GM21786 (cell line): ENCODE measurements around the gene IPO7.
A peak's percentile ranks its signal among the peaks of the same experiment; 100 is the strongest.
"Not testable (repeated sequence)": the region's sequence is repeated elsewhere in the genome, so short reads cannot be mapped to it uniquely, and the experiment has no call there.

Source experiments
- ATAC-seq: cut with Tn5 transposase; IDR thresholded peaks from one replicate; pipeline ENCODE4 v1.9.1; 2021; ENCODE audit not compliant: unreplicated experiment

The IPO7 gene

DNA sequence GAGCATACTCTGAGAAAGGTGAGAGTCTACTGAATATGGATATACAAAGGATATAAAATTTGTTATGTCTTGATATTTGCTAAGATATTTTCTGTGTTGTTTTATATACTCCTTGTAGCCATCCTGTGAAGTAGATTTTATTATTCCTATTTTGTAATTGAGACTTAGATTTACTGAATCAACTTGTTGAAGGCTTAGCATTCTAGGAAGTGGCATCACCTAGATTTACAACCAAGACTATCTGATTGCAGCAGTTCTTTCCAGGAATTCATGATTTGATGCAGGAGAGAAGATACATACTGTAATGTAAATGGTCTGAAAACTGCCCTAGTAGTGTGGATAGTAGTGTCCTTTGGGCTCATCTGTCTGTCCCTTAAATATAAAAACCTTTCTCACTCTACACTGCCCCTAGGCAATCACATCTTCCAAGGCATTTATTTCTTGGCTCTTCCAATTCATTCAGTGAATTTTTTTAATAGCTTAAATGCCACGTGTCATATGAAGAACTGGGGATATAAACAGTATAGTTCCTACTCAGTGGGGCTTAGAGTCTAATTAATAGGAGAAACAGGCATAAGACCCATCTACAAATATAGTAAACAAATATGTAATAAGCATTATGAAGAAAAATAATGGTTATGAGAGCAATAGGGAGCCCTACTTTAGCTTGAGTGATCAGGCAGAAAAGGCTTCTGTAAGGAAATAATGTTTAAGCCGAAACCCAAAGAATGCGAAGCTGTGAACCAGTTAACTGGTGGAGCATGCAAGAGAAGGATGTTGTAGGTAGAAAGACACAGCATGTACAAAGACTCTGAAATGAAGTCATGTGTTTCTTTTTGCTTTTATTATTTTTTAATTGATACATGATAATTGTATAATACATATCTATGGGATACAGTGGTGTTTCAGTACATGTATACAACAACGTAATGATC lies 13.6 kb downstream of the IPO7 start:
- ATAC-seq = no peak

DNA sequence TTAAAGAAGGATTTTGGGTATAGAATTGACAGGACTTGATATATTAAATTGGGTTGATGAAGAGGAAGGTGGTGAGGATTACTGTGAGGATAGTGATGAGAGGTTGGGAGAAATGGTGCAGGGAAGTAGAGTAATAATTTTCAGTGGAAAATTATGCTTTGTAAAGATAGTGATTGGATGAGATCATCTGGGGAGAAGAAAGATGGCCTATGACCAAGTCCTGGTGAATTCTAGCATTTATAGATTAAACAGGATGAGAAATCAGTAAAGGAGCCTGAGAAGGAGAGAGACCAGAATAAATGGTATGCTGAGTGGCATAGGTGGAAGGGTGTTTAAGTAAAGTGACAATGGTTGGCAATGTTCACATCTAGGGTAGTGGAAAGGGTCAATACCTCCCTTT lies 15.0 kb downstream of the IPO7 start:
- ATAC-seq = no peak

DNA sequence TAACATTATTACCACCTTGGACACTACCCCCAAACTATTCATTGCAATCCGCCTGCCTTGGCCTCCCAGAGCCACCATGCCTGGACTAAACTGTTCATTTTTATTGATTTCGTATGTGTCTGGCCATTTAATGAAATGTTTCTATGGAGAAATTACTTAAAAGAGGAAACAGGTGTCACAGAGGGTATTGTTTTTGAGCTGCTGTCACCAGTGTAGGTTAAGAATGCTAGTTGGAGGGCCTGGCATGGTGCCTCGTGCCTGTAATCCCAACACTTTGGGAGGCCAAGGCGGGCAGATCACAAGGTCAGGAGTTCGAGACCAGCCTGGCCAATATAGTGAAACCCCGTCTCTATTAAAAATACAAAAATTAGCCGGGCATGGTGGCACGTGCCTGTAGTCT lies 17.4 kb downstream of the IPO7 start:
- not testable (repeated sequence) for ATAC-seq

DNA sequence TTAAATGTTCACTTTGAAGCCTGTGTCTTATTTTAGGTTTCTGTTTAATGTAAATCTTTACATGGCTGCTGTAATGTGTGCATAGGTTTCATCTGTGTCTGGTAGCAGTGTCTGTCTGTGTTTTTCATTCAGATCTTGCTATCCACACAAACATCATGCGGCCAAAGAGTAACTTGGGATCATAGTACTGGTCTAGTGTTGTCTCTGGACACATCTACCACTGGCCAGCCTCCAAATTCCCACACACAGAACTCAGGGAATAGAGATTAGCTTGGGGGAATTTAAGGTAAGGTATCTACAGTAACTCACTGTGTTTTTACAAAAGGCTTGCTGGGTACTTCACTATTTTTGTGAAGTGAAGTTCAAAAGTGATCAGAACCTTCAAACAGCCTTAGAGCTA lies 44.3 kb downstream of the IPO7 start:
- ATAC-seq = no peak

DNA sequence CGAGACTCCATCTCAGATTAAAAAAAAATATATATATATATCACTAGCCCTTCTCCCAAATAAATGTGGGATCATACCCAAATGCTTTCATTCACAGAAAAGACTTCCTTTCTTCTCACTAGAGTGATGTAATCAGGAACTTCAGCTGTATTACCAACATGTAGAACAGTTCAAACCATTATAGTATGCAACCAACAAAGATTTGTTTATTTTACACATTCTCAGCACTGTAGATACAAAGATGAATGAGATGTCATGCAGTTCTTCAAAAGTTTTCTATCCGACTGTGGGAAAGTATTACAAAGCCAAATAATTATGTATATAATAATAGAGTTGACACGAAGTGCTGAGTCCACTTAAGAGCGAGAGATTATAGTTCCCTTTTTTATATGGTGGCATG lies 54.2 kb downstream of the IPO7 start:
- no peak for ATAC-seq

DNA sequence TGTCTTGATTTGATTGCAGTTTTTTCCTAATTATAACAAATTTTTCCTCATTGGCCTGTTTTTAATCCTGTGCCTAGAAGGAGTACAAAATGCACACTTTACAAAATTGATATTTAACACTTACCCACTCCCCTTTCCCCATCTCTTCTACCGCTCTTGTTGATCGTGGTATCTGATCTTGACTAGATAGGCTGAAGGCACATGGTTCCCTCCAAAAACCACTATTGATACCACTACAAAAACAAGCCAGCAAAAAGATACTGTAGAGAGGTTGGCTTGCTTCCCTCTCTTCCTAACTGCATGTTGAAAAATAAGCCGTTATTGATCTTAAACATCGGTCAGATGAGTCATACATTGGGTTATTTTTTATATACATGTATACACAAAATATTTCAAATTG lies 61.8 kb downstream of the IPO7 start:
- ATAC-seq = no peak

DNA sequence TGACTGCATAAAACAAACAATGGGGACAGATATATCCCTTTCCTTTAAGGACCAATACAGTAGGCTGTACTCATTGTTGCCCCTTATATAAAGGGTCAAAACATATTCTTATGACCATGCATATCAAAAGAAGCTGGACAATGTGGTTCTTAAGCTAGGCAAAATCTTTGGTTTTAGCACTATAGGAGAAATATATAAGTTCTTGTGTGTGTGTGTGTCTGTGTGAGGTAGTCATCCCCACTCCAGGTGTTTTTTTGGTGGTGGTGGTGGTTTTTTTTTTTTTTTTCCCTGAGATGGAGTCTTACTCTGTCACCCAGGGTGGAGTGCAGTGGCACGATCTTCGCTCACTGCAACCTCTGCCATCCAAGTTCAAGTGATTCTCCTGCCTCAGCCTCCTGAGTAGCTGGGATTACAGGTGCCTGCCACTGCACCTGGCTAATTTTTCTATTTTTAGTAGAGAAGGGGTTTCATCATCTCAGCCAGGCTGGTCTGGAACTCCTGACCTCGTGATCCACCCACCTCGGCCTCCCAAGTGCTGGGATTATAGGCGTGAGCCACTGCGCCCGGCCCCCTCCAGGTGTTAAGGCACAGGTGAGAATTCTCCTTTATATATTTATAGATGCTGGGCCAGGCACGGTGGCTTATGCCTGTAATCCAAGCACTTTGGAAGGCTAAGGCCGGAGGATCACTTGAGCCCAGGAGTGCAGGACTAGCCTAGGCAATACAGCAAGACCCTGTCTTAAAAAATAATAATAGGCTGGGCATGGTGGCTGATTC lies 64.3 kb downstream of the IPO7 start:
- no peak for ATAC-seq

DNA sequence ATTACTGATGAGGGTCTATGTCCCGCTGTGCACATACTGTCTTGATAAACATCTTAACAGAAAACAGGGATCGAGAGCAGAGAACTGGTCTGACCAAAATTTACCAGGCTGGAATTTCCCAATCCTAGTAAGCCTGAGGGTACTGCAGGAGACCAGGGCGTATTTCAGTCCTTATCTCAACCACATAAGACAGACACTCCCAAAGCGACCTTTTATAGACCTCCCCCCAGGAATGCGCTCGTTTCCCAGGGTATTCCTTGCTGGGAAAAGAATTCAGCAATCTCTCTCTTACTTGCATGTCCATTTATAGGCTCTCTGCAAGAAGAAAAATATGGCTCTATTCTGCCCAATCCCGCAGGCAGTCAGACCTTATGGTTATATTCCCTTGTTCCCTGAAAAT lies 67.6 kb downstream of the IPO7 start:
- not testable (repeated sequence) for ATAC-seq

DNA sequence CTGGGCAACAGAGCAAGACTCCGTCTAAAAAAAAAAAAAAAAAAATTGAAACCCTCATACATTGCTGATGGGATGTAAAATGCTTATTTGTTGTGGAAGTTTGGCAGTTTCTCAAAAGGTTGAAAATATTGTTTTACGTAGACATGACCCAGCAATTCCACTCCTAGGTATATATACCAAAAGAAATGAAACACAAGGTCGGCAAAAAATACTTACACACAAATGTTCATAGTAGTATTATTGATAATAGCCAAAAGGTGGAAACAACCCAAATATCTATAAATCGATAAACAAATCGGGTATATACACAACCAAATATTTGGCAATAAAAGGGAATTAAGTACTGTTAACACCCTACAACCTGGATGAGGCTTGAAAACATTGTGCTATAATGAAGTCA lies 71.3 kb downstream of the IPO7 start:
- ATAC-seq = no peak

DNA sequence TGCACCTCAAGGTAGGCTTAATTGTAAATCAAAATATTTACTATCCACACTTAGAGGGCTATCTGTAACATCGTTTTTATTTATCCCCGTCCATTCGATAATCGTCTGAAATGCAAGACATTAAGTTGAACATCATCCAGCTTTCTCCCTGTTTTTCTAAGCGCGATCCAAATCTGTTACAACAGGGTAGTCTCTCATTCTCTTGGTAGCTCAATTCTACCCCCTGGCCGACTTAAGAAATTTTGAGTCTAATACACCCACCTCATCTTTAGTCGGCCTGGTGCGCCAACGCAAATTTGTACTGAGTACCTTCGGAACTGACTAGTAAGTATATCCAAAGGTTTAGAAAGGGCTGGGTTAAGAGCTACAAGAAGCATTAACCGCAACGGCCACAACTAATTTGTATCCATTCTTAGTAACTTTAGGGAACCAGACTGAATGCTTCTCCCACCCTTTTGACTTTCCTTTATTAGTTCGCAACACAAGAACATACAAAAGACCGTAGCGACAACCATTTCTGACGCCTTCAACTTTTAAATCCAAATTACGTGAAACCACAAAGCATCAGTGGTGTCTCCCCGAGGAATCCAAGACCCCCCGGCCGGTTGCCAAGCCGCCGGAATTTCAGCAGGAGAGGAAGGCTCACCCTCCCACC lies 75.3 kb downstream of the IPO7 start:
- no peak for ATAC-seq

DNA sequence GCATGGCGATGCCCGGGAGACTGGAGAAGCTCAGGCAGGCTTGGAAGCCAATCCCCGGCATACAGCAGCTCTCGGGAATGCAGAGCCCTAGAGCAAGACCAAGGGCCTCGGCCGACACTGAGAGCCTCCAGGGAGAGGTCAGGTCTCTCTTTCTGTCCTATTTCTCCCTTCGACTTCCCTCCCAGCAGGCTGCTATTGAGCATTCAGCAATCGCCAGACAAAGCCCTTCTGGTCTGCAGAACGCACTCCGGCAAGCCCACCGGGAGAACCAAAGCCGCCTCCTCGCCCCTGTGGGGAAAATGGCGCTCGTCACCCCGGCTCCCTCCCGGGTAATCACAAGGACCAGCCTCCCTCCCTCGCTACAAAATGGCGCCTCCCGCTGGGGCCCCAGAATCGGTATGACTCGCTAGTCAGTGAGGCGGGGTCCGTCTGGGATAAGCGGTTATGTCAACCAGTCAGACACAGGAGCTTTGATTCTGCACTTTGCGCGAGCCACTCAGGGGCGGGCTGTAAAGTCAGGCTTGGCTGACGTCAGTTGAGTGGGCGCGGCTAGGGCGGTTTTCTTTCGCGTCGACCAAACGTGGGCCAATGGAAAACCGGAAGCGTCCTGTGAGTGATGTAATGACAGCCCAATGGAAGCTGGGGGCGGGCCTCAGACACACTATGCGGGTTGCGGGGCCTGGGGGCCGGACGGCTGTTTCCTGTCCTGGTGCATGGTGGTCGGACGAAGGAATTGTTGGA lies 76.0 kb downstream of the IPO7 start, which contains the start of gene ZNF143:
Gene ZNF143, plus strand, starts transcription at position 691 of the 741 bp plus-strand sequence. CDS start 10,297 bp downstream, outside the sequence.
- ATAC-seq = peak; percentile 81

DNA sequence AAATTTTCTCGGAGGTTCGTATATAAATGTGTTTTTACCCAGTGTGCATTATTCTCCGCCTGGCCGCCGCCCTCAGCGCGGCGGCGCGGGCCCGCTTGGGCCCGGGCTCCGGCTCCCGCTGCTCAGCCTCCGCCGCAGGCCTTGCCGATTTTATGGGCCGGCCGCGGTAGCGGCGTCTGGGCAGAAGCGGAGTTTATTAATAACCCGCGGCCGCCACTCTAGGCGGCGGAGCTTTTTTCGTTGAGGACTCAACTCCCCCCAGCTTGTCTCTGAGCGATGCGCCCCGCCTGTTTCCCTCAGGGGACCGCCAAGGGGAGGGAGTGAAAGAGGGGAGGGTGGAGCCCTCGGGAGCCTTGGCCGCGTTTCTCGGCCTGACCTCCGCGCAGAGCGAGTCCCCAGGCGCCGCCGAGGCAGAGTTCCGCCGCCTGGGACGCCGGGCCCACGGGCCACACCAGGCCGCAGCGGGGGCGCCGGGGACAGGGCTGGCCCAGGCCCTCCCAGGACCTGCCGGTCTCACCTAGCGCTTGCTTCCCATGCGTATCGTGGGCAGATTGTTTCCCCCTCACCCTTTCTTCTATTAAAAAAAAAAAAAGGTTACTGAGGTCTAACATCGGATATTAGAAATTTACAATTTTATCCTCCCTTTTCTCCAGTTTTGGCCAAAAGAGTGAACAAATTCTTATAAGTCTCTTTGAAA lies 76.8 kb downstream of the IPO7 start:
- ATAC-seq = peak; percentile 39

DNA sequence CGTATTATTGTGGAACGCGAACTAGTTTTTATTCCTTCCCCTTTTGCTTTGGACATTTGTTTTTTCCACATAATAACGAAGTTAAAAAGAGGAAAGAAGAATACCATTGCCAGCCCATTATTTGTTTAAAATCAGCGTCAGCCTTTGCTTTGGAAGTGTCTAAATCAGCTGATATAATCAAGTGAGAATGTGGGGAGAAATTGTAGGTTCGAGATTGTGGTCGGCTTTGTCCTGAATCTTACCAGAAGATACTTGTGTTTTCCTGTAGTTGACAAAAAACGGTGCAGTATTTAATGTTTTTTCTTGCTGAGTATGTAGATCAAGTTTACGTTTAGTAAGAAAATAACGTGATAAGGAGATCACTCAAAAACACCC lies 77.3 kb downstream of the IPO7 start:
- ATAC-seq = no peak

DNA sequence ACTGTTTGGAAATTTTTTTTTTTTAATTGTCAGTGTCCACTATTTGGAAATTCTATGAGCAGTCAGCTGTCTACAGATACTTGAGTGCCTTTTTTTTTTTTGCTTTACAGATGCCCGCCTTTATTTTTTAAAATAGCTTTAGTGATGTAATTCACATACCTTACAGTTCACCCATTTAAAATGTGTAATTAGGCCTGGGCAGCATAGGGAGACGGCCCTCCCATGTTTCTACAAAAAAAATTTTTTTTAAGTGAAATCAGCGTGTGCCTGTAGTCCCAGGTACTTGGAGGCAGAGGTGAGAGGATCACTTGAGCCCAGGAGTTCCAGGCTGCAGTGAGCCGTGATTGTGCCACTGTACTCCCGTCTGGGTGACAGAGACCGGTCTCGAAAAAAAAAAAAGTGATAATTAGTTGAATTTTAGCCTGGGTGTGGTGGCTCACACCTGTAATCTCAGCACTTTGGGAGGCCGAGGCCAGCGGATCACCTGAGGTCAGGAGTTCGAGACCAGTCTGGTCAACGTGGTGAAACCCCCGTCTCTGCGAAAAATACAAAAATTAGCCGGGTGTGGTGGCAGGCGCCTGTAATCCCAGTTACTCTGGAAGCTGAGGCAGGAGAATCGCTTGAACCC lies 77.8 kb downstream of the IPO7 start:
- ATAC-seq = no peak

DNA sequence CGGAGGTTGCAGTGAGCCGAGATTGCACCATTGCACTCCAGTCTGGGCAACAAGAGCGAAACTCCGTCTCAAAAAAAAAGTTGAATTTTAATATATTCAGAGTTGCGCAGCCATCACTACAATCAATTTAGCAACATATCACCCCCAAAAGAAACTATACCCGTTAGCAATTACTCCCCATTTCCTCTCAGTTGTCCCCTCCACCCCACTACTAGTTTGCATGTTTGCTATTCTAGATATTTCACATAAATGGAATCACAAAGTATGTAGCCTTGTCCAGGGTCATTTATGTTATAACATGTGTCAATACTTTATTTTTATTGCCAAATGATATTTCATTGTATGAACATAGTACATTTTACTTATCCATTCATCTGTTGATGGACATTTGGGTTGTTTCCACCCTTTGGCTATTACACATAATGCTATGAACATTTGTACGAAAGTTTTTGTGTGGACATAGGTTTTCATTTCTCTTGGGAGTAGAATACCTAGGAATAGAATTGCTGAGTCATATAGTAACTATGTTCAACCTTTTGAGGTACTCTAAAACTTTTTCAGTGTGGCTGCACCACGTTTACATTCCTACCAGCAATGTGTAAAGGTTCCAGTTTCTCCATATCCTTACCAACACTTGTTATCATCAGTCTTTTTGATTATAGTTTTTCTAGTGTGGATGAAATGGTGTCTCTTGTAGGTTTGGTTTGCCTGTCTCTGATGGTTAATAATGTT lies 78.5 kb downstream of the IPO7 start:
- no peak for ATAC-seq

DNA sequence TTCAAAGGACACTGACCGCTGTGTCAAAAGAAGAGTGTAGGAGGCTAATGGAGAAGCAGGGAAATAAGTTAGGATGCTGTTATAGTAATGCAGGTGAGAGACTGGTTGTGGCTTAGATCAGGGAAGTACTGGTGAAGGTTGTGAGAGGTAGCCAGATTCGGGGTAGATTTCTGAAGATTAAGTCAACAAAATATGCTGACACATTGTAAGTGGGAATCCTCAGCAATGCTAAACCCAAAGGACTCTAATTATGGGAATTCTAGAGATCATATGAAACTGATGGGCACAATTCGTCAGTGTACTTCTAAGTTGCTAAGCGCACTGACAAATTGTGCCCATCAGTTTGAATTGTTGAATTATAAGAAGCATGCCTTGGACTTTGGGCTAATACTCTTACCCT lies 86.3 kb downstream of the IPO7 start:
- ATAC-seq = no peak

DNA sequence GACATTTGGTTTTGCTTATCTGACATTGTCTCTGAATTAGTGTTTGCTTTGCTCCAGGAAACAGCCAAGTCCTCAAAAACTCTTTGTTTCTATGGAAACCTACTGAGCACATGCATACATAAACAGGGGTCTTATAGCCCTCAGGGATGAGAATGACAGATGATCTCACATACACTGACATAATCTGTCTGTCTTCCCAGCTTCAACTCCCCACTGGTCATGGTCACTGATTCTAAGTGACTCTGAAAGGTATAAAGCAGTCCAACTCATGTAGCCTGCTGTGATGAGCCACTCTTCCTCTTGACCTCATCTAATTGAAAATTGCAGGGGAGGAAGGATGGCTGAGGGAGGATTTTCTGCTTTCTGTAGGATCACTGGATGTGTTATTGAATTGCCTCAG lies 89.0 kb downstream of the IPO7 start:
- ATAC-seq = no peak

DNA sequence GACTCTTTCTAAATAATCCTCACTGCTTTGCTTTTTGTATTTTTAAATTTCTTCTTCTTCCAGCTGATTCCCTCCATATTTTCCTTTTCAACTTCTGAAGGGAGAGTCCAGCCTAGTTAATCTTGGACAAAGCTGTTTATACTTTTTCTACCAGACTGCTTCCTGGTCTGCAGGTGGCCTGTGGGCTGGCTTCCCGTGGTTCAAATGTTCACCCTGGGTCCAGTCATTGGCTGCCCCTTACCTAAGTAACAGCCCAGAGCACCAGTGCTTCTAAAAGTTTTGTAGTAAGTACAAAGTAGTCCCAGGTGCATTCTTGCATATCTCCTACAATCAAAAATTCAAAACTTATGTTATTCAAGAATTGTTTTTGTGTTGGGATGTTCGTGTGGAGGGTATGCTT lies 95.4 kb downstream of the IPO7 start:
- no peak for ATAC-seq

DNA sequence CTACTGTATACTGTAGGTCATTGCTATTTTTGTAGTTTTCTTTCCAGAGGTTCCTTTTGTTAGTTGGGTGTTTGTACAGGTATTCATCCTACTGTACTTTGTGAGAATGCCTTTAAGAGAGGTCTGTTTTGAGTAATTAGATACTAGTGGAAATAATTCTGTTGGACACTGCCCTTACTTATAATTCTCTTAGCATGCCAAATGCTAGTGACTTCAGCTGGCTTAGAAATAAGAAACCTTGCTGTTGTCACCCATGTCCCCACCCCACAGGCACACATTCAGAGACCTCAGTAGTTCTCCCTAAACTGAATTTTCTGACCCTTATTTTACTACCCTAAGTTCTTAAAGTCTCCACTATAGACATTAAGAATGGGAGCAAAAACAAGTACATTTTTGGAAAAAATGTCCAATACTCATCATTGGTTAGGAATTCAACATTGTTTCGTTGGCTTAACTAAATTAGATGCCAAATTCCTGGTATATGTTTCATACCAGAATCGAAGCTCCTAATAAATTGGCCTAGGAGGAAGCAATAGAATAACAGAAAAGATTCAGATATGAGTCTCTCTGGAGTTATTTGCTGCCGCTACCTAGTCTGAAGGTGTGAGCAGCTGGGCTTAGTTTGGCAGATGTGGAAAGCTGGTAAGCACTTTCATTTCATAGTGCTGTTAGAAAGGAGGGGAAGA lies 104.8 kb downstream of the IPO7 start:
- no peak for ATAC-seq
